BLaER1 treated with 17β-estradiol and CSF1 and Interleukin-3, amounts not matched to agents 10 nM and 100 nM (cell line): Measurements from ENCODE around the gene ZSCAN10.
"Not testable (repeated sequence)": the region's sequence is repeated elsewhere in the genome, so short reads cannot be mapped to it uniquely, and the experiment has no call there.

Experiments used
- H3K27ac ChIP-seq, 11 experiments: shearing (Covaris generic); formaldehyde crosslinking; 2 replicates each; pipeline ENCODE4 v1.8.1; 2022
- H3K27me3 ChIP-seq, 11 experiments: shearing (Covaris generic); formaldehyde crosslinking; 2 replicates each; pipeline ENCODE4 v1.8.1; 2022
- H3K36me3 ChIP-seq, 11 experiments: shearing (Covaris generic); formaldehyde crosslinking; 2 replicates each; pipeline ENCODE4 v1.8.1; 2022
- H3K4me1 ChIP-seq, 10 experiments: shearing (Covaris generic); formaldehyde crosslinking; 2 replicates each; pipeline ENCODE4 v1.8.1; 2022
- H3K4me2 ChIP-seq, 11 experiments: shearing (Covaris generic); formaldehyde crosslinking; 2 replicates each; pipeline ENCODE4 v1.8.1; 2022
- H3K4me3 ChIP-seq, 10 experiments: shearing (Covaris generic); formaldehyde crosslinking; 2 replicates each; pipeline ENCODE4 v1.8.1; 2022
- H3K9ac ChIP-seq, 11 experiments: shearing (Covaris generic); formaldehyde crosslinking; 2 replicates each; pipeline ENCODE4 v1.8.1; 2022
- H3K9me3 ChIP-seq, 11 experiments: shearing (Covaris generic); formaldehyde crosslinking; replicated peaks in 1 of 11; 2 replicates each; pipeline ENCODE4 v1.8.1; 2022
- H4K20me1 ChIP-seq, 11 experiments: shearing (Covaris generic); formaldehyde crosslinking; 2 replicates each; pipeline ENCODE4 v1.8.1; 2022
- Cebpa-rat ChIP-seq, 11 experiments: shearing (Covaris generic); IDR thresholded peaks; 2 replicates each; pipeline ENCODE4 v1.8.1; 2022

Gene ZSCAN10

GRCh38 chr16:3059723-3060242 is 39.3 kb downstream of the ZSCAN10 start:
- Histone ChIP-seq H3K4me1 (peaks cover 41 to 51% (median 48%) of the 10 kb centered on the region in 10 experiments), H3K27ac (peak overlapping the region; percentile 75 to 96 (median 90); a peak in 21 of 22 replicates), H3K36me3 (peaks cover 0 to 20% (median 0%) of the 10 kb centered on the region in 11 experiments; a peak in 4 of 22 replicates), H3K4me2 (peak overlapping the region; percentile 95 to 100 (median 99)), H3K9ac (peak overlapping the region; percentile 84 to 98 (median 94)), H3K4me3 (peak overlapping the region; percentile 77 to 94 (median 88)), H3K27me3 (no peaks in the 10 kb centered on the region), H4K20me1 (peaks cover 0 to 6% (median 0%) of the 10 kb centered on the region in 11 experiments; a peak in 3 of 22 replicates), H3K9me3 (no peaks in the 10 kb centered on the region)
- no peak for TF ChIP-seq Cebpa-rat (IDR thresholded peaks at IDR 0.05)

DNA sequence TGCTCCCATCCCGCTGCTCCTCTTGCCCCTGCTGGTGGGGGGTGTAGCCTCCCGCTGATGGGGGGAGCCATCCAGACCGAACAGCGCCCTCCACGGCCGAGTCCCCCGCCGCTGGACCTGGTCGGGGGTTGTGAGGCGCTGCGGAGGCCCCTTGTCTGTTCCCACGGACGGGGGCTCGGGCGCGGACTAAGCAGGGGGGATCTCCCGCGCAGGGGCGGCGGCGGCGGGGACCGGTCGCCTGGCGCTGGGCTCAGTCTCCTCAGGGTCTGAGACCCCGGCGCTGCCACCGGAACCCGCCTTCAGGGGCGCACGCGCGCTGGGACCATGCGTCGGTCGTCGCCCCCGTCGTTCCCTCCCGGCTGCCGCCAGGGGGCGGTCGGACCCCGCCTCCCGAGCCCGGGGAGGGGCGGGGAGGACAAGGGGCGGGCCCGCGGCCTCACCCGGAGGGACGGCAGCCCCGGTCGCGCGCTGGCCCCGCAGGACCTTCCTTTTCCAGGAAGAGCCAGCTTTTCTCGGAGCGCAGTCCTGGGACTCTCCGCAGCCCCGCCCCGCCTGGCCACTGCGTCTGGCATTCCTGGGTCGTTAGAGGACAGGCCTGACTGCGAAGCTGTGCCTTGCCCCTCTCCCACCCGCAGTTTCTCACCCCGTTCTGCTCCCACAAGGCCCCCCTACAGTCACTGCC is 39.9 kb downstream of the ZSCAN10 start:
- H4K20me1 ChIP-seq = peaks cover 0 to 6% (median 0%) of the 10 kb centered on the region in 11 experiments; a peak in 3 of 22 replicates
- H3K36me3 ChIP-seq = peaks cover 0 to 26% (median 0%) of the 10 kb centered on the region in 11 experiments; a peak in 7 of 22 replicates
- no peaks in the 10 kb centered on the region for H3K27me3 ChIP-seq
- H3K27ac ChIP-seq = peak overlapping the region; percentile 79 to 96 (median 90); a peak in 21 of 22 replicates
- H3K4me2 ChIP-seq = peak overlapping the region; percentile 95 to 100 (median 99)
- H3K4me1 ChIP-seq = peaks cover 44 to 57% (median 54%) of the 10 kb centered on the region in 10 experiments
- peak overlapping the region; percentile 77 to 94 (median 88) for H3K4me3 ChIP-seq
- no peak for TF ChIP-seq Cebpa-rat (IDR thresholded peaks at IDR 0.05)
- H3K9me3 ChIP-seq = no peaks in the 10 kb centered on the region
- H3K9ac ChIP-seq = peak overlapping the region; percentile 84 to 98 (median 94)

DNA sequence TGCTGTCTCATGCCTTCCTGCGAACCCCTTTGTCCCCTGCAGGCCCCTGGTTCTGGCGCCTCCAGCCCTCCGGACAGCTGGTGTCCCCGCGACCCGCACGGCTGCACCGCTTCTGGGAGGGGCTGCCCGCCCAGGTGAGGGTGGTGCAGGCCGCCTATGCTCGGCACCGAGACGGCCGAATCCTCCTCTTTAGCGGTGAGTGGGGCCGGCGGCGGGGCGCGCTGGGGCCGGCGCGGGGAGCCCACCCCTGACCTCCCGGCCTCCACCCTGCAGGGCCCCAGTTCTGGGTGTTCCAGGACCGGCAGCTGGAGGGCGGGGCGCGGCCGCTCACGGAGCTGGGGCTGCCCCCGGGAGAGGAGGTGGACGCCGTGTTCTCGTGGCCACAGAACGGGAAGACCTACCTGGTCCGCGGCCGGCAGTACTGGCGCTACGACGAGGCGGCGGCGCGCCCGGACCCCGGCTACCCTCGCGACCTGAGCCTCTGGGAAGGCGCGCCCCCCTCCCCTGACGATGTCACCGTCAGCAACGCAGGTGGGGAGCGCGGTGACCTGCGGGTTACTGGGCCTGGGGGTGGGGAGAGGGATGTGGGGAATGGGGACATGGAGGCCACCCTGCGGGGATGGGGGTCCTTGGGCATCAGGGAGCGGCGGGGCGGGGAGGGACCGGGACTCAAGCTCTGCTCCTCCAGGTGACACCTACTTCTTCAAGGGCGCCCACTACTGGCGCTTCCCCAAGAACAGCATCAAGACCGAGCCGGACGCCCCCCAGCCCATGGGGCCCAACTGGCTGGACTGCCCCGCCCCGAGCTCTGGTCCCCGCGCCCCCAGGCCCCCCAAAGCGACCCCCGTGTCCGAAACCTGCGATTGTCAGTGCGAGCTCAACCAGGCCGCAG is 40.7 kb downstream of the ZSCAN10 start:
- no peak for TF ChIP-seq Cebpa-rat (IDR thresholded peaks at IDR 0.05)
- Histone ChIP-seq H3K27me3 (no peaks in the 10 kb centered on the region), H3K9ac (peak overlapping the region; percentile 84 to 98 (median 94)), H3K36me3 (peaks cover 0 to 34% (median 4%) of the 10 kb centered on the region in 11 experiments; a peak in 11 of 22 replicates), H3K4me1 (peaks cover 52 to 65% (median 62%) of the 10 kb centered on the region in 10 experiments), H3K4me3 (peak overlapping the region; percentile 77 to 94 (median 88)), H4K20me1 (peaks cover 0 to 6% (median 0%) of the 10 kb centered on the region in 11 experiments; a peak in 3 of 22 replicates), H3K4me2 (peak overlapping the region; percentile 95 to 100 (median 99)), H3K9me3 (no peaks in the 10 kb centered on the region), H3K27ac (peak overlapping the region; percentile 79 to 96 (median 90); a peak in 21 of 22 replicates)

DNA sequence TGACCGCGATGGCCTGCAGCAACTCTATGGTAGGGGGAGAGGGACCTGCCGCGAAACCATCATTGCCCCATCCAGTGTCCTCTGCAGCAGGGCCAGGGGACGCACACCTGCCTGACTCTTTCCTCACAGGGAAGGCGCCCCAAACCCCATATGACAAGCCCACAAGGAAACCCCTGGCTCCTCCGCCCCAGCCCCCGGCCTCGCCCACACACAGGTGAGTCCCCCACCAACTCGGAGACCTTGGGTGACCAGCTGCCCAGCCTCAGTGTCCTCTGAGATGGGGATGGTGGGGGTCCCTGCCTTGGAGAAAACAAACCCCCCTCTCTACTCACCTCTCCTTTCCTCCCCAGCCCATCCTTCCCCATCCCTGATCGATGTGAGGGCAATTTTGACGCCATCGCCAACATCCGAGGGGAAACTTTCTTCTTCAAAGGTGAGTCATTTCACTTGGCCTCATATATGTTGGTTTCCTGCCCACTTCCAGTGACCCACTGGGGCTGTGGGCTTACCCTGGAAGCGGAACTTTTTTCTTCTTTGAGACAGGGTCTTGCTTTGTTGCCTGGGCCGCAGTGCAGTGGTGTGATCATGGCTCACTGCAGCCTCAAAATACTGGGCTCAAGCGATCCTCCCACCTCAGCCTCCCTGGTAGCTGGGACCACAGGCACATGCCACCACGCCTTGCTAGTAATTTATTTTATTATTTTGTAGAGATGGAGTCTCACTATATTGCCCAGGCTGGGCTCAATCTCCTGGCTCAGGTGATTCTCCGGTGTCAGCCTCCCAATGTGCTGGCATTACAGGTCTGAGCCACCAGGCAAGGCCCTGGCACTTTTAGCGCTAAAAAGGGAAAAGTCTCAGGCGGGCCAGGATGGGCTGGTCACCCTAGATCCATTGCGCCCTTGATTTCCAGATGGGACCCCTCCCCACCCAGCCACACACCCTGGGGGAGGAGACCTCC is 41.6 kb downstream of the ZSCAN10 start:
- H3K4me3 ChIP-seq = peak overlapping the region; percentile 77 to 94 (median 88)
- H3K36me3 ChIP-seq = peaks cover 0 to 34% (median 4%) of the 10 kb centered on the region in 11 experiments; a peak in 11 of 22 replicates
- peak overlapping the region; percentile 95 to 100 (median 99) for H3K4me2 ChIP-seq
- H3K9me3 ChIP-seq = no peaks in the 10 kb centered on the region
- no peak for TF ChIP-seq Cebpa-rat (IDR thresholded peaks at IDR 0.05)
- H3K4me1 ChIP-seq = peaks cover 55 to 74% (median 70%) of the 10 kb centered on the region in 10 experiments
- peak overlapping the region; percentile 84 to 98 (median 94); a peak in 20 of 22 replicates for H3K9ac ChIP-seq
- peaks cover 0 to 6% (median 0%) of the 10 kb centered on the region in 11 experiments; a peak in 3 of 22 replicates for H4K20me1 ChIP-seq
- H3K27me3 ChIP-seq = no peaks in the 10 kb centered on the region
- peak overlapping the region in 8 of 11 experiments; percentile 87 to 96 (median 92); a peak in 14 of 22 replicates for H3K27ac ChIP-seq

DNA sequence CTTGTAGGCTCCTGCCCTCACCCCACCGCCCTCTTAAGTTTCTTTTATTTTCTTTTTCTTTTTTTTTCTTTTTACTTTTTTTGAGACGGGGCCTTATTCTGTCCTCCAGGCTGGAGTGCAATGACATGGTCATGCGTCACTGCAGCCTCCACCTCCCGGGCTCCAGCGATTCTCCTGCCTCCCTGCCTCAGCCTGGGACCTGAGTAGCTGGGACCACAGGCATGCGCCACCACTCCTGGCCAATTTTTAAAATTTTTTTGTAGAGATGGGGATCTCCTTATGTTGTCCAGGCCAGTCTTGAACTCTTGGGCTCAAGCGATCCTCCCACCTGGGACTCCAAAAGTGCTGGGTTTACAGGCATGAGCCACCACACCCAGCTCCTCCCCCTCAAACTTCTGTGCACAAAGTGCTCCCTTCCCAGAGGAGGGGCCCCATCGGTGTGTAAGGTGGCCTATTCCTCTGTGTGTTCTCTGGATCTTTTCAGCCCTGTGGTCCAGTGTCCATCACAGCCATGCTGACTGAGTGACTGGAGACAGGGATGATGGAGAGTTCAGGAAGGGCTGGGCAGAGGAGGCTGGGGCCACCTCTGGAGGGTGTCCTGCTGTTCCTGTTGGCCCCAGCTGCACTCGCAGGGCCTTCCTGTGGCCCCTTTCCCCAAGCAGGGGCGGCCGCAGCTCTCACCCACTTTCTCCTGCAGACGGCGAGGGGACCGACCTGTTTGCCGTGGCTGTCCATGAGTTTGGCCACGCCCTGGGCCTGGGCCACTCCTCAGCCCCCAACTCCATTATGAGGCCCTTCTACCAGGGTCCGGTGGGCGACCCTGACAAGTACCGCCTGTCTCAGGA is 42.5 kb downstream of the ZSCAN10 start:
- H3K4me3 ChIP-seq = peak overlapping the region in 5 of 10 experiments; percentile 77 to 94 (median 87); a peak in 8 of 20 replicates
- peaks cover 0 to 6% (median 0%) of the 10 kb centered on the region in 11 experiments; a peak in 3 of 22 replicates for H4K20me1 ChIP-seq
- H3K4me1 ChIP-seq = peaks cover 60 to 83% (median 79%) of the 10 kb centered on the region in 10 experiments
- H3K27me3 ChIP-seq = 0 out of 22 replicates have a peak, but pooled peaks cover 0 to under 1% (median 0%) of the 10 kb centered on the region in 11 experiments
- TF ChIP-seq Cebpa-rat (IDR thresholded peaks at IDR 0.05) = no peak
- H3K9ac ChIP-seq = peak overlapping the region in 7 of 11 experiments; percentile 38 to 98 (median 95); a peak in 13 of 22 replicates
- peak overlapping the region in 8 of 11 experiments; percentile 20 to 96 (median 92); a peak in 15 of 22 replicates for H3K27ac ChIP-seq
- H3K4me2 ChIP-seq = peak overlapping the region; percentile 95 to 100 (median 99)
- peaks cover 0 to 38% (median 4%) of the 10 kb centered on the region in 11 experiments; a peak in 11 of 22 replicates for H3K36me3 ChIP-seq
- no peaks in the 10 kb centered on the region for H3K9me3 ChIP-seq

DNA sequence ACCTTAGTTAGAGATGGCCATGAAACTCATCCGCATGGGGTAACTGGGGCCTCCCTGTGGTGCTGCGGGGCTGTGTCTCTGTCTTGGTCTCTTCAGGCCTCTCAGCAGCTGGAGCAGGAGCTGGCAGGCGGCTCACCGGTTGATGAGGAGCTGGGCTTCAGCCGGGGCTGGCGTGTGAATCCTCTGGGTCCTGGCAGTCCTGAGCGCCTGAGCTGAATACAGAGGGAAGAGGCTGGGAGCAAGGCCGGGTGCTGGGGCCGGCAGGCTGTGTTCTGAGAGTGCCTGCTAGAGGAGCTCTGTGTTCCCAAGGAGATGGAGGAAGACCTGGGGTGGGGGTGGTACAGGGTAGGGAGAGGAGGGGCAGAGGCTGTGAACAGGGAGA is 43.4 kb downstream of the ZSCAN10 start:
- not testable (repeated sequence) for H3K27me3 ChIP-seq, H3K9me3 ChIP-seq, H4K20me1 ChIP-seq
- Histone ChIP-seq H3K36me3 (peaks cover 0 to 42% (median 4%) of the 10 kb centered on the region in 11 experiments; a peak in 11 of 22 replicates), H3K27ac (peak overlapping the region in 9 of 11 experiments; percentile 53 to 96 (median 92); a peak in 18 of 22 replicates), H3K4me2 (peak overlapping the region; percentile 84 to 100 (median 98)), H3K4me3 (peak overlapping the region in 5 of 10 experiments; percentile 38 to 49 (median 45); a peak in 8 of 20 replicates), H3K4me1 (peaks cover 68 to 91% (median 87%) of the 10 kb centered on the region in 10 experiments), H3K9ac (peak overlapping the region in 9 of 11 experiments; percentile 26 to 98 (median 72); a peak in 17 of 22 replicates)
